Activated T-cell treated with anti-CD3 and anti-CD28 coated beads for 4 hours (primary cell): ENCODE measurements around the gene ZNF592.
"Not testable (repeated sequence)": the region's sequence is repeated elsewhere in the genome, so short reads cannot be mapped to it uniquely, and the experiment has no call there.

Source experiments
- DNase-seq: peaks from one replicate; pipeline ENCODE4 v3.0.0-alpha.2; 2020

ZNF592 gene

DNA sequence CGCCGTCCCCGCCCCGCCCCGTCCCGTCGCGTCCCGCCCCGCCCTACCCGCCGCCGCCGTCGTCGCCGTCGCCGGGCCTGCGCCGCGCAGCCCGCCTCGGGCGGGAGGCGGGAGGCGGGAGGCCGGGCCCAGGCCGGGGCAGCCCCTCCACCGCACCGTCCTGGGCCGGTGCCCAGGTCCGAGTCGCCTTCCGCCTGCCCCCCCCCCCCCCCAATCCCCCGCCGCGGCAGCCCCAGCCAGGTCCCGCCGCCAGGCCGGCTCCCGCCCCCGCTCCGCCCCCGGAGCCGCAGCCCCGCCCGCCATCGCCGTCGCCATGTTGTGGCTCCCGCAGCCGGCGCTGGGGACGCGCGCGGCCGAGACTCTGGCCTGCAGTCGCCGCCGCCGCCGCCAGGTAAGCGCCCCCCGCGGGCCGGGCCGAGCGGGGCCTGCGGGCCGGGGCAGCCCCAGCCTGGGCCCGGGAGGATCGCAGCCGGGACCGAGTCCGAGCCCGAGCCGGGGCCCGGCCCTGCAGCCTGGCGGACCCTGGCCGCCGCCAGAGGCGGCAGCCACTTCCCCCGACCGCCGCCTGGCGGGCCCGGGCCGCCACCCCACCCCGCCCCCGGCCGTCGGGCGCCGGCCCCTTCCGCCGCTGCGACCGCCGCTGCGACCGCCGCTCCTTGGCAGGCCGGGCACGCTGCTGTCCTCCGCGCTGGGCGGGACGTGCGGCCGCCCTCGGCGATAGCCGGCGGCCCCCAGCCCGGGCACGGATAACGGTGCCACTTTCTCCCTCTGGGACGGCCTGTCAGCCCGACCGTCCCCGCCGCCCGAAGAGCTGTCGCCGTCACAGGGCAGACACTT is at the start of gene ZNF592:
ZNF592 (plus strand) TSS at position 319 of the 837 bp plus-strand sequence. CDS start 34,084 bp downstream, outside the sequence.
- DNase-seq: peak; percentile 74

DNA sequence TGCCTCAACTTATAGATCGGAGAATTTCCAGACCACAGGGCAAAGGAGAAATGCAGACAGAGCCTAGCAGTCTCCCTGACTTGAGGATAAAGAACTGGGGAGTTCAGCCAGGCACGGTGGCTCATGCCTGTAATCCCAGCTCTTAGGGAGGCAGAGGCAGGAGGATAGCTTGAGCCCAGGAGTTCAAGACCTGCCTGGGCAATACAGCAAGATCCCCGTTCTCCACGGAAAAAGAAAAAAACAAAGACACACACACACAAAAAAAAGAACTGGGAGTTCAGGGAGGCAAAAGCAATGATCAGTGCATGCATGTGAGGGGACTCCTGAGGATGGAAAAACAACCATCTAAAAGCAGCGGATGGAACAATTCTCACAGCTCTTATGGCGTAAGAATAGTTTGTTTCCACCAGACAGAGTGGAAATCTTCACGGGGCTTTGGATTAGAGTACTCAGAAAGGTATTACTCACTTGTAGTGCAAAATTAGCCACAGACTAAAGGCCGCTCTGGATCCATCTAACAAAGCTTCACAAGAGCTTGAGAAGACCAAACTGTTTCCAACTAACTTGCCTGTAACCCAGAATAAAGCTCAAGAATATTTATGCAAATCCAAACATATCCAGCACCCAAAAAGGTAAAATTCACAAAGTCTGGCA is 48.7 kb upstream of the ZNF592 start:
- DNase-seq: no peak

DNA sequence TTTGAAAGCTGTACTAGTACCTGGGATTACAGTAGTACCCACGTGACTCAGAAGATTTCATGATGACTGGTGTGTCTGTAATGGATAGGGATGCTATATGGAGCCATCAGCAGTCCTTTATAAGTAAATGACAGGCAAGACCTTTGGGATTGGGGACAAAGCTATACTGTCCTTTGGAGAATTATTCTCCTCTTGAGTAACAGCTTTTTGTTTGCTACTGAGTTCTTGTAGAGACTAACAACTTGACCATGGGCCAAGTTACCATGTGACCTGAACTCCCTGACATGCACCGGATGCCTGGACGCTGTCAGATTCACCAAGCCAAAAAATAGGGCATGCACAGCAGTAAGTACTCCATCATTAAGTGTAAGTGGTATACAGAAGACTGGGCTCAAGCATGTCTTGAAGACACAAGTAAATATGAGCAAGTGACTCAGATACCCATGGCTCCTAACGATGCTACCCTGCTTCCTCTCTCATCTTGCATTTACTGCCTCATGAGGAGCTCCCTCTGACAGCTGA is 45.4 kb upstream of the ZNF592 start:
- DNase-seq: no peak

- DNase-seq: no peak
Observed at GRCh38 chr15:84703808-84704207, 44.6 kb upstream of the ZNF592 start.

GRCh38 chr15:84714372-84714771 is 34.0 kb upstream of the ZNF592 start:
- no peak for DNase-seq

DNA sequence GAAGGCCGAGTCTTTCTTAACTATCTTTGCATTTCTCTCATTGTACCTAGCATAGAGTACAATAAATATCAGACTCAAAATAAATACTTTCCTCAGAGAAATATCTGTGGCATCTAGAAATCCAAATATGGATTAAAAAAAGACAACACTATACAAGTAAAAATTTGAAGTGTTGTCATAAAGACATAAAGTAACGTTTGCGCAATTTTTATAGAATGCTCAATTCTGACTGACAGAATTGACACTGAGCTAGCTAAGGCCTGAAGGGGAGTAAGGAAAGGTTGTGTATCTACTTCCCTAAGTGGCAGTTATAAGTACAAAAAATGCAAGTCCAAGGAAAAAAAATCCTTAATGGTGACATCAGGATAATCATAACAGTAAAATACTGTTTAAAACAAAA is 33.6 kb upstream of the ZNF592 start:
- no peak for DNase-seq

GRCh38 chr15:84715441-84716035 is 32.9 kb upstream of the ZNF592 start:
- DNase-seq: peak; percentile 25

DNA sequence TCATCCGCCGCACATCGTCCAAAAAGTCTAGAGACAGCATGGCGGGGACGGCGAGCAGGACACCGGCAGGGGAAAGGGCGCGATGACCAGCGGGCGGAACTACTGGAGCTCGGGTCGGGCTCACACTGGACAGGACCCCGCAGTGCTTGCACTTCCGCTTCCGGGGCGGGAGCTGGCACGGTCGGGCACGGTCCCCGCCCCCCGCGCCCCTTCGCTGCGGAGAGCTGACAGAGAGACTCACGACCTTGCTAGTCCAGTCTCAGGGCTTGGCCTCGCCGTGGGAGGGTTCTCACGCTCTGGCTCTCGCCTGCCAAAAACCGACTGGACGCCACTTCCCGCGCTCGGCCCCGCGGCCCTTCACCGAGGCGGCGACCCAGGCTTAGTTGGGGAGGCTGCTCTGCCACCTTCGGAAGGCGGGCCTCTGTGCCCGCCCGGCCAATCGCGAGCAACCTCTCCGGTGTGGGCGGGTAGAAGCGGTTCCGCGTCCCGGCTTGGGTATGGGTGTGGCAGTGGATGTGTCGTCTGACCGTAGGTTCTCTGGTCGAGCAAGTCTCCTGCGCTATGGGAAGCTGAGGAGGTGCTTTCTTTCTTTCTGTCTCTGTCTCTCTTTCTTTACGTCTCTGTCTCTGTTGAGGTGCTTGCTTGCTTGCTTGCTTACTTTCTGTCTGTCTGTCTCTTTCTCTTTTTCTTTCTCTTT is 32.2 kb upstream of the ZNF592 start, which contains the start of gene SEC11A:
SEC11A (minus strand) TSS at position 104 of the 697 bp plus-strand sequence; CDS start at position 40, 64 bp downstream.
- peak; percentile 85 for DNase-seq

DNA sequence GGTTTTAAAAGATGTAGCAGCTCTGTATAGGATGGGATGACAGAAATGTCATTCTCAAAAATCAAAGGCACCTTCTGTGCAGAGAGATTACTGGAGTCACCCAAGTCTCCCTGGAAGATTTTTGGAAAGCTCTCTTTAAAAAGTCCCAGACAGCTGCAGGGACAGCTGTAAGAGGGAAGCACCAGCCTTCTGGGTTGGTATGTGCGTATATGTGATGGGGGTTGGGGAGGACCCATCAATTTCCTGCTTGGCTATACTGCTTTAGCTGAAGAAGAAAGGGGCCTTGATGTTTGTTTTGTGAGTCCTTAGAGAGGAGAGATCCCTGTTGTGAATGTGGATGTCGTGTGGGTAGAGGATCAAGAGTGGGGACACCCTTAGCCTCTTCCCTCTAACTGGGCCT is 27.0 kb upstream of the ZNF592 start:
- no peak for DNase-seq

DNA sequence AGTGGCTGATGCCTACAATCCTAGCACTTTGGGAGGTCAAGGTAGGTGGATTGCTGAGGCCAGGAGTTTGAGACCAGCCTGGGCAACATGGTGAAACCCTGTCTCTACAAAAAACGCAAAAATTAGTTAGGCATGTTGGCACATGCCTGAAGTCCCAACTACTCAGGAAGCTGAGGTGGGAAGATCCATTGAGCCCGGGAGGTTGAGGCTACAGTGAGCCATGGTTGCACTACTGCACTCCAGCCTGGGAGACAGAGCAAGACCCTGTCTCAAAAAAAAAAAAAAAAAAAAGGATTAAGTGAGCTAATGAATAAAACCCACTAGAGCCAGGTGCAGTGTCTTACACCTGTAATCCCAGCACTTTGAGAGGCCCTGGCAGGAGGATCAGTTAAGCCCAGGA is 25.8 kb upstream of the ZNF592 start:
- DNase-seq: no peak

DNA sequence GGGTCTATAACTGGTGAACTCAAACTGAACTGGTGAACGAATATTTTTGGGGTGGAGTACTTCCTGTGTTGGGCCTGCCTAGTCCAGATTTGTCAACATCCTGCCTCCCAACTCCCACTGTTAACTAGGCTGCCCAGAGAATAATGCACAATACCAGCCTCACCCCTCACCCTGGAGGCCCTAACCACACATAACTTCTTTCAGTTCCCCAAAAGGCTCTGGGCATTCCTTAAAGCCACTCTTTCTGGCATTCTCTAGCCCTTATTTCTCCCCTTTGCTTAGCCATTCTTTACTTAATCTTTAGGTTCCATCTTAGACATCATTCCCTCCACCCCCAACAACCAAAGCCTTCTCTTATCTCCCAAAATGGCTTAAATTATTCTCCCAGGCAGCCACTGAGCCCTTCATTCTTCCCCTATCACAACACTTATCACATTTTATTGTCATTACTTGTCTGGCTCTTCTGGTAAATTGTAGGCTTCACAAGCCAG is 23.3 kb upstream of the ZNF592 start:
- no peak for DNase-seq

DNA sequence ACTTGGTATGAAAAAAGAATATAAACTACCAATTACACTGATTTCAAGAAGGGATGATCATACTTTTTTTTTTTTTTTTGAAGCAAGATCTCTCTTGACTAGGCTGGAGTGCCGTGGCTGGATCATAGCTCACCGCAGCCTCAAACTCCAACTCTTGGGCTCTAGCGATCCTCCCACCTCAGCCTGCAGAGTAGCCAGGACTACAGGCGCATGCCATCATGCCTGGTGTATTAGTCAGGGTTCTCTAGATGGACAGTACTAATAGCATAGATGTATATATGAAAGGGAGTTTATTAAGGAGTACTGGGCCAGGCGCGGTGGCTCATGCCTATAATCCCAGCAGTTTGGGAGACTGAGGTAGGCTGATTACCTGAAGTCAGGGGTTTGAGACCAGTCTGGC is 21.0 kb upstream of the ZNF592 start:
- DNase-seq: no peak

- DNase-seq: no peak
Observed at GRCh38 chr15:84731774-84732173, 16.6 kb upstream of the ZNF592 start.

DNA sequence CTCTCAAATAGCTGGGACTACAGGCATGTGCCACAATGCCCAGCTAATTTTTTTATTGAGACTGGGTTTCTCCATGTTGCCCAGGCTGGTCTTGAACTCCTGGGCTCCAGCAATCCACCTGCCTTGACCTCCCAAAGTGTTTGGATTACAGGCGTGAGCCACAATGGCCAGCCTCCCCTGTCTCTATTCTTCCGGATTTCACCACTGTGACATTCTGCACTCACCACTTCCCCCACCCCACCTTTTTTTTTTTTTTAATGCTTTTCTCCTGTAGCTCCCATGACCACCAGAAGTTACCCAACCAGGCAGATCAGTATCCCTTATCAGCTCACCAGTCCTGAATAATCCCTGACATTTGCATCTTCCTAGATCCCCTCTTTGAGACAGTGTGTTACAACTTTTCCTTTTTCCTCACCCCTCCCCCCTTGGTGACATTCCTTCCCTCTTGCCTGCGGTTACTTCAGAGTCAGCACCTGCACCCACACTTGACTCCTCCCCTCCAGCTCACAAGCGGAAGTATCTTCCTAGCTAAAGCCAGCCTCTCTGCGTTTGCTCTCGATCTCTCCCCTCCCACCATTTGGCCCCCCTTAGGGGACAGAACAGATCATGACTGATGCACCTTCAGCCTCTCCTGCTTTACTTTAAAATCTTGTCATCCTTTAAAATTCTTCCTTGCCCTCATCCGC is 13.5 kb upstream of the ZNF592 start:
- DNase-seq: peak; percentile 65

GRCh38 chr15:84735480-84736061 is 12.8 kb upstream of the ZNF592 start:
- DNase-seq: not testable (repeated sequence)

DNA sequence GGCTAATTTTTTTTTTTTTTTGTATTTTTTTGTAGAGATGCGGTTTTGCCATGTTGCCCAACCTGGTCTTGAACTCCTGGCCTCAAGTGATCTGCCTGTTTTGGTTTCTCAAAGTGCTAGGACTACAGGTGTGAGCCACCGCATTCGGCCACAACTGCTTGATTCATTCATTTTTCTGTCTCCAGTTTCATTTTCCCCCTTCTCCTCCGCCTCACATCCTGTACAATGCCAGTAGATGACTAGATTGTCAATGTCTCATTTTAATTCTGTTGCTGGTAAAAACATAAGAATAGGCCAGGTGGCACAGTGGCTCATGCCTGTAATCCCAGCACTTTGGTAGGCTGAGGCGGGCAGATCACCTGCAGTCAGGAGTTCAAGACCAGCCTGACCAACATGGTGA is 12.0 kb upstream of the ZNF592 start:
- DNase-seq: peak; percentile 27

GRCh38 chr15:84737005-84737404 is 11.4 kb upstream of the ZNF592 start:
- DNase-seq: no peak

- no peak for DNase-seq
Observed at GRCh38 chr15:84740691-84741090, 7.7 kb upstream of the ZNF592 start.

DNA sequence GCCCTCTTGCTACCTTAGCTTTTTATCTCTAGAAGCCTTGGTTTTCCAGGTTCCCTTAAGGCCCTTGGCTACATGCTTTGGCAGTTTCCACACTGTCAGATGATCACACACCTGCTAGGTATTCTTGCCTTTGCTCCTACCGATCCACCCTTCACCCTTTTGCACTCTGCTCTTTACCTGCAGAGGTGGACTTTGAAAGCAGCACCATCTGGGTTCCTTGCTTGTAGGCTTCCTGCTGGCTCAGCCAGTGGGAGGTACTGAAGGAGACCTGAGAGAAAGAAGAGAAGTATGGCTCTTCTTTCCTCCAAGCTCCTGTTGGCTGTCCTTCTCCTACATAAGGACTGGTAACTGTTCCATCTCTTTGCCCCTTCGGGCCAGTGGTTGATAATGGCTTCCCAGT is 7.3 kb upstream of the ZNF592 start:
- DNase-seq: no peak

GRCh38 chr15:84747416-84748273 is 747 bp upstream of the ZNF592 start:
- DNase-seq: peak; percentile 42
